Endometrial microvascular endothelial cells (primary cell): Measurements from ENCODE around the gene STAT3. TPM values are rescaled to one million over a fixed set of nuclear protein-coding genes. Genes with fewer than 3 reads are reported as not detected.
"Not testable (repeated sequence)": the region's sequence is repeated elsewhere in the genome, so short reads cannot be mapped to it uniquely, and the experiment has no call there.

Source experiments
- in situ Hi-C: cut with HindIII; loops from 2 replicates; pipeline ENCODE4 v1.10.0; 2017; ENCODE audit warnings: low sequenced_read_pairs, low pct_unique_long_range_greater_than_20kb; ENCODE audit errors: inconsistent ontology term
- total RNA-seq: library from RNA; depleted of rRNA; stranded (reverse); fragments of >200 nt; gene quantifications from one replicate; pipeline ENCODE4 v1.2.3, GENCODE V29; 2015; ENCODE audit errors: inconsistent ontology term

STAT3 gene
- total RNA-seq, 1 donor from 2014 or later: 86.0 TPM

GRCh38 chr17:42411361-42411760, 23.1 kb upstream of the STAT3 start:
- in situ Hi-C loops: no loop called here

DNA sequence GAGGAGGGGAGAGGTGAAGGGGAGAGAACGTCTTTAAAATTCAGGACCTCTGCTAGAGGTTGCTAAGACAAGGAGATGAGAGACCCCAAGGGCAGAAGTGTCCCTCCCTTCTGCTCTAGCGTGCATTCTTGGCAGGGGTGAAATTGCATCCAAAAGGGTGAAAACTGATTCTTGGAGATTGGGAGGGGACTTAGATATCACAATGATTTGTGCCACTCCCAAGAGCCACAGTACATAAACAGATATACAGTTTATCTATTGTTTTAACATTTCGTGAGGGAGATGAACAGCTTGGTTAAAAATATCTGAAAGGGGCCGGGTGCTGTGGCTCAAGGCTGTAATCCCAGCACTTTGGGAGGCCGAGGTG, 22.1 kb upstream of the STAT3 start:
- in situ Hi-C loops: no loop called here

GRCh38 chr17:42409523-42410318, 21.5 kb upstream of the STAT3 start:
- in situ Hi-C loops: no loop called here

GRCh38 chr17:42408061-42408460, 19.8 kb upstream of the STAT3 start:
- in situ Hi-C loops: no loop called here

- in situ Hi-C loops: no loop called here
These were observed 19.1 kb upstream of the STAT3 start for GRCh38 chr17:42407289-42407836.

GRCh38 chr17:42406615-42407288, 18.5 kb upstream of the STAT3 start:
- in situ Hi-C loops: no loop called here

DNA sequence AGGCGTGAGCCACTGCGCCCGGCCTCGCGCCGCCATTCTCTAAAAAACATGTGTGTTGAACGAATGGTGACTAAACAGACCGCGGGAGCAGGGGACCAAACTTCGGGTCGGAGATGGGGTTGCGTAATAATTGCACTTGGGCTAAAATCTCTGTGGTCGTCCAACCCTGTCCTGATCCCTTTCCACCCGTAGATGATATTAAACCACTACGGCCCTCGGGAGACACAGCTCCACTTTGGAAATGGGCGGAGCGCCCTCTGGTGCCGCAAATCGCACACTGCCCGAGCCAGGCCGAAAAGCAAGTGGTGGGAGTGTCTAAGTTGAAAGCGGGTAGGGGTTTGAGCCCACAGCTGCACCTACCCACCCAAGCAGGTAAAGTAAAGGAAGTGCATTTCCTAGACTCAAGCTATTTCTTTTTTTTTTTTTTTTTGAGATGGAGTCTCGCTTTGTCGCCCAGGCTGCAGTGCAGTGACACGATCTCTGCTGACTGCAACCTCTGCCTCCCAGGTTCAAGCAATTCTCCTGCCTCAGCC, 17.8 kb upstream of the STAT3 start:
- in situ Hi-C loops: no loop called here

GRCh38 chr17:42405076-42405475, 16.8 kb upstream of the STAT3 start:
- in situ Hi-C loops: no loop called here

- in situ Hi-C loops: no loop called here
These were observed 16.2 kb upstream of the STAT3 start for GRCh38 chr17:42404326-42405055.

DNA sequence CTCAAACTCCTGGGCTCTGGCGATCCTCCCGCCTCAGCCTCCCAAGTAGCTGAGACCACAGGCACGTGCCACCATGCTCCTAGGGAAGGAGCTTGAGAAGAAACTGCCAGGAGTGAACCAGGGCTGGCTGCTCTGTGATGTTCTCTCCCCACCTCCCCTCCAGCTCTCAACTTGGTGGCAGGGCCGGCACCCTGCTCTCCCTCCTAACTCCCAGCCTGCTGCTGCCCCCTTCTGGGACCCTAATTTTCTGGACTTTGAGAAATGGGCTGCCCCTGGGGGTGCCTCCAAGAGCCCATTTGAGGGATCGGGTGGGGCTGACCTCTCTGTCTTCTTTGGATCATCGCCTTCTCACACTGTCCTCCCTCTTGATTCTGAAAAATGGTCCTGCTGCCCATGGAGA, 14.9 kb upstream of the STAT3 start:
- in situ Hi-C loops: no loop called here

- in situ Hi-C loops: no loop called here
These were observed 13.9 kb upstream of the STAT3 start for GRCh38 chr17:42402117-42402516.

DNA sequence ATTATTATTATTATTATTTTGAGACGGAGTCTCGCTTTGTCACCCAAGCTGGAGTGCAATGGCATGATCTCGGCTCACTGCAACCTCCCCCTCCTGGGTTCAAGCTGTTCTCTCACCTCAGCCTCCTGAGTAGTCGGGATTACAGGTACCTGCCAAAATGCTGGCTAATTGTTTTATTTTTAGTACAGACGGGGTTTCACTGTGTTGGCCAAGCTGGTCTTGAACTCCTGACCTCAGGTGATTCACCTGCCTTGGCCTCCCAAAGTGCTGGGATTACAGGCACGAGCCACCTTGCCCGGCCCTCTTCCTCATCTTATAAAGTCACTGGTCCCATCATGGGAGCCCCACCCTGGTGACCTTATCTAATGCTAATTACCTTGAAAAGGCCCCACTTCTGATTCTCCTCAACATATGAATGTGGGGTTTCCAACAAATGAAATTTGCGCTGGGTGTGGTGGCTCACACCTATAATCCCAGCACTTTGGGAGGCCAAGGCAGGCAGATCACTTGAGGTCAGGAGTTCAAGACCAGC, 12.7 kb upstream of the STAT3 start:
- in situ Hi-C loops: not testable (repeated sequence)

DNA sequence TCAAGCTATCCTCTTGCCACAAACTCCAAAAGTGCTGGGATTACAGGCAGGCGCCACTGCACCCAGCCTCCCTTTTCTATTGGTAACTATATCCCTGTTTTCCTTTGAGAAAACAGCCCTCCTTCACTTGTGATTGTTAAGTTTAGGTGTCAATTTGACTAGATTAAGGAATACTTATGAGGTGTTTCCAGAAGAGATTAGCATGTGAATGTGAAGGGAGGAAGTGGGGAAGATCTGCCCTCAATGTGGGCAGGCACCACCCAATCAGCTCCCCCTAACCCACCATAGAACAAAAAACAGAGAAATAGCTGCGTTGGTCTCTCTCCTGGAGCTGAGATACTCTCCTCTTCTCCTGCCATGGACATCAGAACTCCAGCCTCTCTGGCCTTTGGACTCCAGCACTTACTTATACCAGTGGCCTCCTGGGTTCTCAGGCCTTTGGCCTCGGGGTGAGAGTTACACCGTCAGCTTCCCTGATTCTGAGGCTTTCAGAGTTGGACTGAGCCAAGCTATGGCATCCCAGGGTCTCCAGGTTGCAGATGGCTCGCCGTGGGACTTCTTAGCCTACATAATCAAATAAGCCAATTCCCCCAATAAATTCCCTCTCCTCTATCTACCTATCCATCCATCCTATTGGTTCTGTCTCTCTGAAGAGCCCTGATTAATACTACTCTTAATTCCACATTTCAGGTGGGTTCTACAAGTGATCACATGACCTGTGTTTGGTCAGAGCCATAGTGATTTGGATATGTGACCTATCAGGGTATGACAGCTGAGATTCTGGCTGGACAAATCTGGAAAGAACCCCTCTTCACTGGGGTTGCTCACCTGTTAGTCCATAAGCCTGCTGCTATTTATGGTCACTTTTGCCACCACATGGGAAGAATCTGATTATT, 12.0 kb upstream of the STAT3 start:
- in situ Hi-C loops: no loop called here

GRCh38 chr17:42399121-42399520, 10.9 kb upstream of the STAT3 start:
- in situ Hi-C loops: no loop called here

GRCh38 chr17:42395601-42396000, 7.4 kb upstream of the STAT3 start:
- in situ Hi-C loops: not testable (repeated sequence)

GRCh38 chr17:42394838-42395237, 6.6 kb upstream of the STAT3 start:
- in situ Hi-C loops: no loop called here

GRCh38 chr17:42392692-42393415, 4.6 kb upstream of the STAT3 start:
- in situ Hi-C loops: no loop called here

GRCh38 chr17:42391439-42391838, 3.2 kb upstream of the STAT3 start:
- in situ Hi-C loops: not testable (repeated sequence)
